ENCODE measurements around the gene CDC42EP4.

DNA sequence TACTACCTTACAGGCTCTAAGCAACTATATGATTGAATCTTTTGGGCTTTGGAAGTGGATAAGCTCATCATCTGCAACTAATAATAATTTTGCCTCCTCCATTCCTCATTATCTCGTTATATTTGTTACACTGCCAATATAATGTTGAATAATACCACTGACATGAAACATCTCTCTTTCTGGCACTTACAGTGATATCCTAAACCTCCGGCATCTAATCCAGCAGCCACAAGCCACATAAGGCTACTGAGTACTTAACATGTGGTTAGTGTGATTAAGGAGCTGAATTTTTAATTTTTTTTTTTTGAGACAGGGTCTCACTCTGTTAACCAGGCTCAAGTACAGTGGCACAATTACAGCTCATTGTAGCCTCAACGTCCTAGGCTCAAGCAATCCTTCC lies 9.6 kb downstream of the CDC42EP4 start:
- TF ChIP-seq, protein P1, sequence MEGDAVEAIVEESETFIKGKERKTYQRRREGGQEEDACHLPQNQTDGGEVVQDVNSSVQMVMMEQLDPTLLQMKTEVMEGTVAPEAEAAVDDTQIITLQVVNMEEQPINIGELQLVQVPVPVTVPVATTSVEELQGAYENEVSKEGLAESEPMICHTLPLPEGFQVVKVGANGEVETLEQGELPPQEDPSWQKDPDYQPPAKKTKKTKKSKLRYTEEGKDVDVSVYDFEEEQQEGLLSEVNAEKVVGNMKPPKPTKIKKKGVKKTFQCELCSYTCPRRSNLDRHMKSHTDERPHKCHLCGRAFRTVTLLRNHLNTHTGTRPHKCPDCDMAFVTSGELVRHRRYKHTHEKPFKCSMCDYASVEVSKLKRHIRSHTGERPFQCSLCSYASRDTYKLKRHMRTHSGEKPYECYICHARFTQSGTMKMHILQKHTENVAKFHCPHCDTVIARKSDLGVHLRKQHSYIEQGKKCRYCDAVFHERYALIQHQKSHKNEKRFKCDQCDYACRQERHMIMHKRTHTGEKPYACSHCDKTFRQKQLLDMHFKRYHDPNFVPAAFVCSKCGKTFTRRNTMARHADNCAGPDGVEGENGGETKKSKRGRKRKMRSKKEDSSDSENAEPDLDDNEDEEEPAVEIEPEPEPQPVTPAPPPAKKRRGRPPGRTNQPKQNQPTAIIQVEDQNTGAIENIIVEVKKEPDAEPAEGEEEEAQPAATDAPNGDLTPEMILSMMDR (IDR thresholded peaks at IDR 0.05; ENCODE audit: poor library complexity) = no peak
- no peak for TF ChIP-seq EZH2 (IDR thresholded peaks at IDR 0.05; ENCODE audit: borderline replicate concordance)
